ENCODE data around the gene NOL3.

NOL3 gene

DNA sequence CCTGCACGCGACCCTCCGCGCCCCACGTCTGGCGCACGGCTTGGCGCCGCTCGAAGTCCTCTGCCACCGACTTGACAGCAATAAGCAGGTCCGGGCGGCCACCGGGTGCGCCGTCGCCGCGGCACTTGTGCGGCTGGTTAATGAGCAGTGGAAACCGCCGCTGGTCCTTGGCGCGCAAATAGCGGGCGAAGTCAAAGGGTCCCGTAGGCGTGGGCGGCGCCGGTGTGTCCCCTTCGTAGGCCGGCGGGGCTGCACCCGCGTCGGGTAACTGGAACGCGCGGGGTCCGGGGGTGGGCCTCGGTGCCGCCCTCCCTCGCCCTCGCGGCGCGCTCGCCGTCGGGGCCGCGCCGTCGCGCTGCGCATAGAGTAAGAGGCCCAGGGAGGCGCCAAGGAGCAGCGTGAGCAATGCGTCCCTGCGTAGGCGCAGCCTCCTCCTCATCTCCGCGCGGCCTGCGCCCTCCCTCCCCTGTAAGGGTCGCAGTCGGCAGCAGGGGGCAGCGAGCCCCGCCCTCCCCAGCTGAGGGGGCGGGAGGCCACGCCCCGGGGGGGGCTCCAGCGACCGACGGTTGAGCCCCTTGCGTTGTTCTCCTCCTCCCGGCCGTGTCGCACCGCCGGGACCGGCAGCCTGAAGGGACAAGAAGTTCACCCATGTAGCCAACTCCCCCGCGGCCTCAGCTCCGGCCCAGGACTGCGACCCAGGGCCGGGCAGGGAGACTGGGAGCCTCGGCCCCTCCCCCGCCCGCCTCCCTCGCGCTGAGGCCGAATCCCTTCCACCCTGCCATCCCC is 20.1 kb upstream of the NOL3 start:
- H3K9ac ChIP-seq (ENCODE audit: low read length): peak overlapping the region; percentile 94
- 6% methylated on average over 90 of the region's 94 CpGs for WGBS

DNA sequence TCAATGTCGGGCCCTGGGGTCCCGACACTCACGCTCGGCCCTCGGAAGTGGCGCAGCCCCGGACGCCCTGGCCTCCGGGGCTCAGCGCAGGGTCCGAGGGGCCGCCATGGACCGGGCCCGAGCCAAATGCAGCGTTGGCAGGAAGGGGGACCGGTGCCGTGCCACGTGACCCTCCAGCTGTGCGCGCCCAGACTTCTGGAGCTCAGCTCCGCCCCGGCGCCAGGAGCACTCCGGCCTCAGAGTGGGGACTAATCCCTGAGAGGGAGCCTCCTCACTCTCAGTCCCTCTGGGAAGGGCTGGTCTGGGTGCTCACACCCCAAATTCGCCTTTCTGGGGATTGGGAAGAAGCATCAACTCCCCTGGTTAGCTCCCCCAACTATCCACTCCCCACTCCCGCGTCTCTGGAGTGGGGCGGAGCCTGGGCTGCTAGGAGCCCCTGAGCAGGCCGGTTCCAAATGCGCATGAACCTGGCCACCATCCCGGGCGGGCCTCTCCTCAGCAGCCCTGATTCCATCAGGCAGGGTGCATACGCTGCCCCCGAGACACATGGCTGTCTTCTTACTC is 19.4 kb upstream of the NOL3 start, which contains the start of gene B3GNT9:
Gene B3GNT9, minus strand, starts transcription at position 166 of the 564 bp plus-strand sequence. CDS start 513 bp downstream, outside the sequence.
- peaks cover 13% of the 10 kb centered on the region for H3K79me1 ChIP-seq (replicated peaks; ENCODE audit: low read length, poor library complexity, severe bottlenecking)
- peak within 1 kb of the TSS; percentile 82 for H3K4me2 ChIP-seq (ENCODE audit: low read length, poor library complexity, severe bottlenecking)
- peak within 1 kb of the TSS; percentile 99 for H4K8ac ChIP-seq (ENCODE audit: low read length)
- H3K18ac ChIP-seq (ENCODE audit: low read depth in 1 of 2, low read length in 2 of 2): peak within 1 kb of the TSS; percentile 72 to 98
- peak within 1 kb of the TSS in 1 of 2 experiments; percentile 91 for H3K23ac ChIP-seq (ENCODE audit: low read length in 2 of 2)
- peak within 1 kb of the TSS; percentile 94 for H3K9ac ChIP-seq (ENCODE audit: low read length)
- DNase-seq: peak; percentile 84
- H2BK15ac ChIP-seq (ENCODE audit: low read depth, poor library complexity, severe bottlenecking): peak within 1 kb of the TSS; percentile 71
- WGBS: 2% methylated on average over 34 of the region's 34 CpGs
- H3K14ac ChIP-seq (ENCODE audit: low read length in 2 of 2): peak within 1 kb of the TSS in 1 of 2 experiments; percentile 69
- H3K4me1 ChIP-seq (ENCODE audit: control insufficient read depth, insufficient read depth, low read depth, low read length): peaks cover 38% of the 10 kb centered on the region
- H3K9me3 ChIP-seq (ENCODE audit: control insufficient read depth, low read length): no peaks in the 10 kb centered on the region
- peak within 1 kb of the TSS; percentile 95 for H4K91ac ChIP-seq (ENCODE audit: low read length)
- H3K36me3 ChIP-seq (ENCODE audit: control insufficient read depth in 1 of 2, insufficient read depth in 2 of 2, low read depth in 1 of 2, low read length in 2 of 2): peaks cover 39 to 44% of the 10 kb centered on the region in 2 experiments
- H2BK12ac ChIP-seq (ENCODE audit: low read length in 2 of 2): peak within 1 kb of the TSS; percentile 25 to 39
- no peak within 1 kb of the TSS for H3K27ac ChIP-seq (ENCODE audit: low read length, poor library complexity, severe bottlenecking)
- peak within 1 kb of the TSS; percentile 94 for H2BK120ac ChIP-seq (ENCODE audit: low read depth, low read length)
- peak within 1 kb of the TSS; percentile 66 for H2AK5ac ChIP-seq (ENCODE audit: low read length, severe bottlenecking)
- peak within 1 kb of the TSS; percentile 60 to 81 for H3K4me3 ChIP-seq (ENCODE audit: insufficient read depth in 1 of 2, low read depth in 1 of 2, low read length in 2 of 2)
- H3K27me3 ChIP-seq (ENCODE audit: control insufficient read depth in 1 of 2, insufficient read depth in 1 of 2, low read length in 2 of 2): peaks cover 0 to 25% of the 10 kb centered on the region in 2 experiments
- H2AFZ ChIP-seq (ENCODE audit: low read depth, low read length): peak within 1 kb of the TSS; percentile 16
- no peak within 1 kb of the TSS for H2BK5ac ChIP-seq (ENCODE audit: low read depth, low read length, poor library complexity, severe bottlenecking)
- peak within 1 kb of the TSS; percentile 88 to 91 for H3K4ac ChIP-seq (ENCODE audit: low read depth in 1 of 2, low read length in 2 of 2)

More for the DNA sequence above, 20.1 kb upstream of the NOL3 start:
- peak overlapping the region; percentile 25 to 39 for H2BK12ac ChIP-seq (ENCODE audit: low read length in 2 of 2)
- peaks cover 0 to 21% of the 10 kb centered on the region in 2 experiments for H3K27me3 ChIP-seq (ENCODE audit: control insufficient read depth in 1 of 2, insufficient read depth in 1 of 2, low read length in 2 of 2)
- H3K9me3 ChIP-seq (ENCODE audit: control insufficient read depth, low read length): no peaks in the 10 kb centered on the region
- peak overlapping the region; percentile 60 to 81 for H3K4me3 ChIP-seq (ENCODE audit: insufficient read depth in 1 of 2, low read depth in 1 of 2, low read length in 2 of 2)
- peak overlapping the region; percentile 71 for H2BK15ac ChIP-seq (ENCODE audit: low read depth, poor library complexity, severe bottlenecking)
- peak overlapping the region in 1 of 2 experiments; percentile 69 for H3K14ac ChIP-seq (ENCODE audit: low read length in 2 of 2)
- H2BK120ac ChIP-seq (ENCODE audit: low read depth, low read length): peak overlapping the region; percentile 94
- H4K91ac ChIP-seq (ENCODE audit: low read length): peak overlapping the region; percentile 95
- H3K4me2 ChIP-seq (ENCODE audit: low read length, poor library complexity, severe bottlenecking): peak overlapping the region; percentile 82
- peak overlapping the region; percentile 16 for H2AFZ ChIP-seq (ENCODE audit: low read depth, low read length)
- peak; percentile 76 for DNase-seq
- H3K36me3 ChIP-seq (ENCODE audit: control insufficient read depth in 1 of 2, insufficient read depth in 2 of 2, low read depth in 1 of 2, low read length in 2 of 2): peaks cover 46 to 50% of the 10 kb centered on the region in 2 experiments
- no peak overlapping the region for H2BK5ac ChIP-seq (ENCODE audit: low read depth, low read length, poor library complexity, severe bottlenecking)
- H3K4me1 ChIP-seq (ENCODE audit: control insufficient read depth, insufficient read depth, low read depth, low read length): peaks cover 33% of the 10 kb centered on the region
- peak overlapping the region in 1 of 2 experiments; percentile 91 for H3K23ac ChIP-seq (ENCODE audit: low read length in 2 of 2)
- no peak overlapping the region for H3K27ac ChIP-seq (ENCODE audit: low read length, poor library complexity, severe bottlenecking)
- H3K4ac ChIP-seq (ENCODE audit: low read depth in 1 of 2, low read length in 2 of 2): peak overlapping the region; percentile 88 to 91
- peaks cover 13% of the 10 kb centered on the region for H3K79me1 ChIP-seq (replicated peaks; ENCODE audit: low read length, poor library complexity, severe bottlenecking)
- no peak overlapping the region for H2AK5ac ChIP-seq (ENCODE audit: low read length, severe bottlenecking)
- H3K18ac ChIP-seq (ENCODE audit: low read depth in 1 of 2, low read length in 2 of 2): peak overlapping the region; percentile 72 to 98
- H4K8ac ChIP-seq (ENCODE audit: low read length): peak overlapping the region; percentile 99

DNA sequence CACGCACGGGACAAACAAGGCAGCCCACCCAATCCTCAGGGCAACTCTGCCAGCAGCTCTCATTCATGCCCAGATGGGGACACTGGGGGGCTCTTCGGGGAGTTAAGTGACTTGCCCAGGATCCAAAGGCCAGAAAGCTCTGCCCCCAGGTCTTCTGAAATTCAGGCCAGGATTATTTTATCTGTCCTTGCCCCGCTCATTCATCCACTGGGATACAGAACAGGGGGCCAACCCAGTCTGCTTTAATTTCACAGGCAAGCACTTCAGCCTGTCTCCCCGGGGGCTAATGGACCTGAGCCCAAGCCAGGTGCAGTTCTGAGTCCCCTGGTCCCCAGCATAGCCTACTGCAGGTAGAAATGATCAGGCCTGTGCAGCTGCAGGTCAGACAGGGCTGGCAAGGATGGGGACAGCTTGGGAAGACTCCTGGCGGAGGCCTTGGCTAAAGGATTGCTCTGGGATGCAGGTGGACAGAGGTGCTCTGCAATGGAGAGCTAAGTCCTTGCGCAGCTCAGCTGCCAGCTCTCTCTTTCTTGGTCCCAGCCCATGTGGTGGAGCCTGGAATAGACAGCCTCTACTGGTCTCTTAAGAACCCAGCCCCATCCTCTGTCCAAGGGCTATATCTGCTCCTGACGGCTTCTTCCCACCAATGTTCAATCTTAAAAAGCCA is 18.8 kb upstream of the NOL3 start:
- Histone ChIP-seq H2AK5ac (ENCODE audit: low read length, severe bottlenecking) (peak overlapping the region; percentile 66), H3K36me3 (ENCODE audit: control insufficient read depth in 1 of 2, insufficient read depth in 2 of 2, low read depth in 1 of 2, low read length in 2 of 2) (peaks cover 33 to 37% of the 10 kb centered on the region in 2 experiments), H3K4me1 (ENCODE audit: control insufficient read depth, insufficient read depth, low read depth, low read length) (peaks cover 44% of the 10 kb centered on the region), H2BK12ac (ENCODE audit: low read length in 2 of 2) (peak overlapping the region in 1 of 2 experiments; percentile 16), H3K79me1 (replicated peaks; ENCODE audit: low read length, poor library complexity, severe bottlenecking) (peaks cover 16% of the 10 kb centered on the region), H3K9me3 (ENCODE audit: control insufficient read depth, low read length) (no peaks in the 10 kb centered on the region), H3K4me3 (ENCODE audit: insufficient read depth in 1 of 2, low read depth in 1 of 2, low read length in 2 of 2) (peak overlapping the region in 1 of 2 experiments; percentile 81), H3K4me2 (ENCODE audit: low read length, poor library complexity, severe bottlenecking) (no peak overlapping the region), H4K91ac (ENCODE audit: low read length) (peak overlapping the region; percentile 95), H2BK5ac (ENCODE audit: low read depth, low read length, poor library complexity, severe bottlenecking) (no peak overlapping the region), H3K27me3 (ENCODE audit: control insufficient read depth in 1 of 2, insufficient read depth in 1 of 2, low read length in 2 of 2) (peaks cover 0 to 32% of the 10 kb centered on the region in 2 experiments), H3K4ac (ENCODE audit: low read depth in 1 of 2, low read length in 2 of 2) (peak overlapping the region in 1 of 2 experiments; percentile 22), H3K9ac (ENCODE audit: low read length) (peak overlapping the region; percentile 94), H2AFZ (ENCODE audit: low read depth, low read length) (no peak overlapping the region), H3K14ac (ENCODE audit: low read length in 2 of 2) (peak overlapping the region in 1 of 2 experiments; percentile 30), H3K27ac (ENCODE audit: low read length, poor library complexity, severe bottlenecking) (no peak overlapping the region), H3K18ac (ENCODE audit: low read depth in 1 of 2, low read length in 2 of 2) (peak overlapping the region in 1 of 2 experiments; percentile 72), H3K23ac (ENCODE audit: low read length in 2 of 2) (no peak overlapping the region), H2BK15ac (ENCODE audit: low read depth, poor library complexity, severe bottlenecking) (peak overlapping the region; percentile 6), H4K8ac (ENCODE audit: low read length) (peak overlapping the region; percentile 89), H2BK120ac (ENCODE audit: low read depth, low read length) (peak overlapping the region; percentile 2)
- peak; percentile 24 for DNase-seq
- 71% methylated on average over 8 of the region's 8 CpGs for WGBS
